NOMO-1 treated with dmso at 0.1 percent for 144 hours (cell line): ENCODE results near the gene SLC6A19.
"Not testable (repeated sequence)": the region's sequence is repeated elsewhere in the genome, so short reads cannot be mapped to it uniquely, and the experiment has no call there.

Experiments used
- DNase-seq: peaks from one replicate; lab custom pipeline; 2025; ENCODE audit not compliant: unreplicated experiment; lab: John Stamatoyannopoulos, UW

SLC6A19 gene

GRCh38 chr5:1201327-1202025, at the start of gene SLC6A19:
SLC6A19 (plus strand) TSS chr5:1201595; CDS start chr5:1201651, 56 bp downstream.
- no peak for DNase-seq

GRCh38 chr5:1152156-1152555, 49.2 kb upstream of the SLC6A19 start:
- DNase-seq: no peak

- no peak for DNase-seq
Observed at GRCh38 chr5:1152771-1153282, 48.6 kb upstream of the SLC6A19 start.

- no peak for DNase-seq
Observed at GRCh38 chr5:1153428-1153827, 48.0 kb upstream of the SLC6A19 start.

GRCh38 chr5:1155191-1156032, 46.0 kb upstream of the SLC6A19 start:
- no peak for DNase-seq

GRCh38 chr5:1156033-1156753, 45.2 kb upstream of the SLC6A19 start:
- DNase-seq: no peak

- DNase-seq: no peak
Observed at GRCh38 chr5:1156754-1157460, 44.5 kb upstream of the SLC6A19 start.

DNA sequence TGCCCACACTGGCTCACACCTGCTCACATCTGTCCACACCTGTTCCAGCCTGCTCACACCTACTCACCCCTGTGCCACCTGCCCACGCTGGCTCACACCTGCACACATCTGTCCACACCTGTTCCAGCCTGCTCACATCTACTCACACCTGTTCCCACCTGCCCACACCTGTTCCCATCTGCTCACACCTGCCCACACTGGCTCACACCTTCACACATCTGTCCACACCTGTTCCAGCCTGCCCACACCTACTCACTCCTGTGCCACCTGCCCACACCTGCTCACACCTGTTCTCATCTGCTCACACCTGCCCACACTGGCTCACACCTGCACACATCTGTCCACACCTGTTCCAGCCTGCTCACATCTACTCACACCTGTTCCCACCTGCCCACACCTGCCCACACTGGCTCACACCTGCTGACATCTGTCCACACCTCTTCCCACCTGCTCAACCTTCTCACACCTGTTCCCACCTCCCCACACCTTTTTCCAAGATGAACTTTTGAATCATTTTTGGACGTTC, 43.9 kb upstream of the SLC6A19 start:
- not testable (repeated sequence) for DNase-seq

- no peak for DNase-seq
Observed at GRCh38 chr5:1158647-1159340, 42.6 kb upstream of the SLC6A19 start.

- DNase-seq: no peak
Observed at GRCh38 chr5:1159341-1159675, 42.1 kb upstream of the SLC6A19 start.

DNA sequence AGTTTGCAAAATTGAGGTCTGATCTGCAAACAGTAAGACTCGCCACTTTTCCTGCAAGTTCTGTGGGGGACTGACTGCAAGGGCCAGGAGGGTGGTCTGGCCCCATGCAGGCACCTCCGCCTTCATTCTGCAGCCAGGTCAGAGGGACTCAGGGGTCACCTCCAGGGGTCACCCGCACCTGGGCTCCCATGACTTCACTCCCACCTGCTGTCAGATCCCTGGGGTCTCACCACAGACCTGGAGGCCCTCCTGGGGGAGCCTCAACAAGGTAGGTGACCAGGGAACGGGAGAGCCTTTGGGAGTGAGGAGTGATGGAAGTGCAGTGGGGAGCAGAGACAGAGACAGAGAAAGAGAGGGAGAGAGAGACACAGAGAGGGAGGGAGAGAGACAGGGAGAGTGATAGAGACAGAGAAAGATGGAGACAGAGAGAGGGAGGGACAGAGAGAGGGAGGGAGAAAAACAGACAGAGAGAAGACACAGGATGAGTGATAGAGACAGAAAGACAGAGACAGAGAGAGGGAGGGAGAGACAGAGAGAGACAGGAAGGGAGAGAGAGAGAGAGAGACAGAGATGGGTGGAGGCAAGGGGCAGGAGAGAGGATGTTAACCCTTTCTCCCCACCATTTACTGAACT, 41.5 kb upstream of the SLC6A19 start:
- DNase-seq: no peak

DNA sequence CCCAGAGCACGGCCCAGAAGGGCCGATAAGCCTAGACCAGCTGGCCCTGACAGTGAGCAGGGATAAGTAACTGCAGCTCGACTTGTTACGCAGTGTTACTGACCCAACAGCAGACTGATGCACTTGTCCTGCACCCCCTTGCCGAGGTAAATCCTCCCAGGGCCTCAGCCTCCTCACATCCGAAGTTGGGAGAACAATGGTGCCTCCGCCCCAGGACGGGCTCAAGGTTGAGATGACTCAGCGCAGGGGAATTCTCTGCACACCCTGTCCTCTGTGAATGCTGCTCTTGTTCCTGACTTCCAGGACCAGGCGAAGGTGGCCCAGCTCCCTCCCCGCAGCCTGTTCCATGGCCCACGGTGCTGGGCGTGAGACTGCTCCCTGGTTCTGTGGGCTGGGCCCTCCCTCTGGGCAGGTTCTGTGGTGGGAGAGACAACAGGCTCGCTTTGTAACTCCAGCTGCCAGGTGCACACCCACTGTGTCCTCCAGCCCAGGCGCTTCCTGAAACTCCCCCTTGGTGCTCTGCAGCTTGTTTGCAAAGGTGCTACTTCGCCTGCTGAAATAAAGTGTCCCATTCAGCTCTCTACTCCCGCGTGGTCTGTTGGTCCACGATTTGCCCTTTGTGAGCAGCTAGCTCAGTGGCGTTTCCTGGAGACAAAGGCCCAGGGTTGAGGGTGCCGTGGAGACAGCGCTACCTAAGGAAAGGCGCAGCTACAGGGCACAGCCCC, 40.1 kb upstream of the SLC6A19 start:
- no peak for DNase-seq

- DNase-seq: no peak
Observed at GRCh38 chr5:1161833-1162229, 39.6 kb upstream of the SLC6A19 start.

- no peak for DNase-seq
Observed at GRCh38 chr5:1162276-1162675, 39.1 kb upstream of the SLC6A19 start.

DNA sequence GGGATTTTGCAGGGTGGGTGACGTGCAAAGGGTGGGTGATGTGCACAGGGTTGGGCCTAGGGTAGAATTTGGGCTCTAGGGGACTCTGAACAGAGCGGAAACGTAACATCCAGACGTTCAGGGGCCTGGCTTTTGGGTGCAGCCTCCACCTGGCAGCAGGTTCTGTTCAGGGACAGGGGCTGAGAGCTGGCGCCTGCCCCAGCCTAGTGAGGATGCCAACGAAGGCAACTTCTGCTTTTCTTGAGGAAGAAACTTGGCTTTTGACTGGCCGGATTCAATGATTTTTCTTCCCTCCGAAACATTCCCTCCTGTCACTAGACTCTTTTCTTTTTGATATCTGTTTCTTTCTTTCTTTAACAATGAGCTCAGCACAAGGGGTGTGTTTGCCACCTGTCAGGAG, 38.6 kb upstream of the SLC6A19 start:
- DNase-seq: peak; percentile 47

GRCh38 chr5:1163366-1163765, 38.0 kb upstream of the SLC6A19 start:
- DNase-seq: no peak

DNA sequence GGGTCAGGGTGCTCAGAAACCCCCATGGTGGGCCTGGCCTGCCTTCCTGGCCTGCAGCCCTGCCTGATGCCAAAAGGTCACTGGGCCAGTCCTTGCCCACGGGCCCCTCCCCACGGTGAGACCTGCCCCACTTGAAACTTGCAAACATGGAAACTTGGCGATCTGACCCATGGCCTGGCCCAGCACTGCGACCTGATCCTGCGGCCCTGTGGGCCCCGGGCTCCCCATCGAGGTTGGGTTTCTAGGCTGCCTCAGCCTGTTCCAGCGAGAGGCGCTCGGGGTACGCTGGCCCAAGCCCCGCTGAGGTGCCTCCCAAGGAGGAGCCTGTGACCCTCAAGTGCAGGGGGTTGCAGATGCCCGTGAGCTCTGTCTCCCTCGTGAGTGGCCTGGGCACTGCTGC, 37.5 kb upstream of the SLC6A19 start:
- DNase-seq: no peak

- DNase-seq: peak; percentile 59
Observed at GRCh38 chr5:1164696-1165630, 36.4 kb upstream of the SLC6A19 start.
